ENCODE results near the gene NMRK1. TPM values are rescaled to one million over a fixed set of nuclear protein-coding genes. Genes with fewer than 3 reads are reported as not detected.
A peak's percentile ranks its signal among the peaks of the same experiment; 100 is the strongest.

The NMRK1 gene
- total RNA-seq, 1 experiment from 2014 or later = 1.1 TPM

GRCh38 chr9:75088646-75089372, 854 bp upstream of the NMRK1 start:
- CTCF ChIA-PET = no interaction called here
- Mint-ChIP-seq H3K9me3 (ENCODE audit: unreplicated experiment) (no peaks in the 10 kb centered on the region), H3K4me3 (ENCODE audit: unreplicated experiment) (peak overlapping the region; percentile 79), H3K36me3 (ENCODE audit: insufficient read depth, unreplicated experiment) (no peaks in the 10 kb centered on the region), H3K4me1 (ENCODE audit: low read depth, unreplicated experiment) (no peaks in the 10 kb centered on the region), H3K27me3 (ENCODE audit: insufficient read depth, unreplicated experiment) (no peaks in the 10 kb centered on the region), H3K27ac (ENCODE audit: unreplicated experiment) (no peak overlapping the region)
- Histone ChIP-seq H3K27me3 (replicated peaks; ENCODE audit: control insufficient read depth, insufficient read depth, low read length) (no peaks in the 10 kb centered on the region), H3K36me3 (ENCODE audit: control insufficient read depth, insufficient read depth, low read length) (no peaks in the 10 kb centered on the region), H3K9me3 (no peaks in the 10 kb centered on the region), H3K4me1 (no peaks in the 10 kb centered on the region), H3K4me3 (ENCODE audit: low read depth, low read length) (peak overlapping the region; percentile 50)
- BruUV-seq (replicated peaks) = no TSS peak
- intact Hi-C loops (cut with micrococcal nuclease; ENCODE audit: unreplicated experiment) = no loop called here
- TF ChIP-seq CTCF (IDR thresholded peaks at IDR 0.05; ENCODE audit: insufficient read depth in 1 of 2, low read depth in 1 of 2, low read length in 1 of 2, severe bottlenecking in 1 of 2, unreplicated experiment in 1 of 2) = no peak
- POLR2A ChIA-PET = no interaction called here
- peak; percentile 6 to 41 for DNase-seq

- intact Hi-C loops (cut with micrococcal nuclease; ENCODE audit: unreplicated experiment) = no loop called here
- CTCF ChIA-PET = no interaction called here
Observed at GRCh38 chr9:75087289-75087823, 599 bp downstream of the NMRK1 start.

More at GRCh38 chr9:75087289-75087823, 599 bp downstream of the NMRK1 start:
- DNase-seq = no peak
- peak overlapping the region; percentile 79 for H3K4me3 Mint-ChIP-seq (ENCODE audit: unreplicated experiment)
- TF ChIP-seq CTCF (IDR thresholded peaks at IDR 0.05; ENCODE audit: insufficient read depth in 1 of 2, low read depth in 1 of 2, low read length in 1 of 2, severe bottlenecking in 1 of 2, unreplicated experiment in 1 of 2) = no peak
- no peaks in the 10 kb centered on the region for H3K9me3 Mint-ChIP-seq (ENCODE audit: unreplicated experiment)
- POLR2A ChIA-PET = interaction anchor here (0.7 to 1.0 kb wide), 2 partner anchors 14 to 59 kb away, joined by 4 to 7 read pairs; no protein-coding TSS in a partner anchor
- no peaks in the 10 kb centered on the region for H3K27me3 ChIP-seq (replicated peaks; ENCODE audit: control insufficient read depth, insufficient read depth, low read length)
- no peaks in the 10 kb centered on the region for H3K9me3 ChIP-seq
- TSS peak; percentile 68 for BruUV-seq (replicated peaks)
- no peaks in the 10 kb centered on the region for H3K27me3 Mint-ChIP-seq (ENCODE audit: insufficient read depth, unreplicated experiment)
- H3K4me1 Mint-ChIP-seq (ENCODE audit: low read depth, unreplicated experiment) = no peaks in the 10 kb centered on the region
- H3K36me3 ChIP-seq (ENCODE audit: control insufficient read depth, insufficient read depth, low read length) = no peaks in the 10 kb centered on the region
- peaks cover 6% of the 10 kb centered on the region for H3K36me3 Mint-ChIP-seq (ENCODE audit: insufficient read depth, unreplicated experiment)
- no peak overlapping the region for H3K27ac Mint-ChIP-seq (ENCODE audit: unreplicated experiment)
- H3K4me3 ChIP-seq (ENCODE audit: low read depth, low read length) = peak overlapping the region; percentile 56
- H3K4me1 ChIP-seq = no peaks in the 10 kb centered on the region
